GM23338 (cell line): ENCODE results near the gene GAK.

ENCODE experiments used
- CREB1 ChIP-seq: fragments of 250-450 bp; sonication (Bioruptor Pico); IDR thresholded peaks from 2 replicates; pipeline ENCODE4 v1.5.0; 2020; ENCODE audit warnings: low read depth, mild to moderate bottlenecking, moderate library complexity
- CTCF ChIP-seq, 2 experiments: fragments of 200-600 bp in 1 of 2; sonication (generic) in 1 of 2; conservative IDR thresholded peaks; 2 replicates each; pipeline versions ENCODE4 v1.5.1 to v1.6.1; 2016 to 2017; ENCODE audit warnings: antibody characterized with exemption in 2 of 2, low read depth in 2 of 2, mild to moderate bottlenecking in 2 of 2, moderate library complexity in 1 of 2
- ETS1 ChIP-seq: IDR thresholded peaks from 2 replicates; pipeline ENCODE4 v1.6.1; 2016; ENCODE audit warnings: antibody characterized with exemption
- EZH2 ChIP-seq: fragments of 200-600 bp; sonication (generic); IDR thresholded peaks from one replicate; pipeline ENCODE4 v1.8.0; 2017; ENCODE audit warnings: antibody characterized with exemption, mild to moderate bottlenecking, low read depth; ENCODE audit not compliant: unreplicated experiment
- EZH2phosphoT487 ChIP-seq: fragments of 200-600 bp; sonication (generic); IDR thresholded peaks from one replicate; pipeline ENCODE4 v1.8.1; 2018; ENCODE audit warnings: antibody characterized with exemption; ENCODE audit not compliant: unreplicated experiment
- NANOG ChIP-seq: IDR thresholded peaks from 2 replicates; pipeline ENCODE4 v1.6.1; 2016; ENCODE audit warnings: antibody characterized with exemption, borderline replicate concordance
- POLR2AphosphoS5 ChIP-seq: IDR thresholded peaks from 2 replicates; pipeline ENCODE4 v1.6.1; 2016; ENCODE audit warnings: antibody characterized with exemption, low read depth
- TF ChIP-seq, protein P1 (sequence below): IDR thresholded peaks from one replicate; pipeline ENCODE4 v1.6.1; 2018; ENCODE audit warnings: antibody characterized with exemption; ENCODE audit not compliant: unreplicated experiment

DNA sequence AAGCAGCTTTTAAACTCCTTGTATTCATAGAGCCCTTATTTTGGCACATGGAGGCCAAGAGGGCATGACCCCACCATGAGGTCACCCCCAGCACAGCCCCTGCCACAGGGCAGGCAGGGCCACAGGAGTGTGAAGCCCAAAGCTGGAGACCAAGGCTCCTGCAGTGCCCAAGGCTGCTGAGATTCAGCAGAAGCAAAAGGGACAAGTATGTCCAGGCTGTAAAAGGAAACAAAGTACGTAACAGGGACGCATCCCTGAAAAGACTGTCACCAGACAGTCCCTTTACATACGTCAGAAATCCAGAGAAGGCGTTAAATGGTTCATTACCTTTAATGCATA lies 18.9 kb downstream of the GAK start:
- no peak for TF ChIP-seq CTCF (conservative IDR thresholded peaks at IDR 0.05; ENCODE audit: low read depth in 2 of 2)
- no peak for TF ChIP-seq NANOG
- TF ChIP-seq, protein P1, sequence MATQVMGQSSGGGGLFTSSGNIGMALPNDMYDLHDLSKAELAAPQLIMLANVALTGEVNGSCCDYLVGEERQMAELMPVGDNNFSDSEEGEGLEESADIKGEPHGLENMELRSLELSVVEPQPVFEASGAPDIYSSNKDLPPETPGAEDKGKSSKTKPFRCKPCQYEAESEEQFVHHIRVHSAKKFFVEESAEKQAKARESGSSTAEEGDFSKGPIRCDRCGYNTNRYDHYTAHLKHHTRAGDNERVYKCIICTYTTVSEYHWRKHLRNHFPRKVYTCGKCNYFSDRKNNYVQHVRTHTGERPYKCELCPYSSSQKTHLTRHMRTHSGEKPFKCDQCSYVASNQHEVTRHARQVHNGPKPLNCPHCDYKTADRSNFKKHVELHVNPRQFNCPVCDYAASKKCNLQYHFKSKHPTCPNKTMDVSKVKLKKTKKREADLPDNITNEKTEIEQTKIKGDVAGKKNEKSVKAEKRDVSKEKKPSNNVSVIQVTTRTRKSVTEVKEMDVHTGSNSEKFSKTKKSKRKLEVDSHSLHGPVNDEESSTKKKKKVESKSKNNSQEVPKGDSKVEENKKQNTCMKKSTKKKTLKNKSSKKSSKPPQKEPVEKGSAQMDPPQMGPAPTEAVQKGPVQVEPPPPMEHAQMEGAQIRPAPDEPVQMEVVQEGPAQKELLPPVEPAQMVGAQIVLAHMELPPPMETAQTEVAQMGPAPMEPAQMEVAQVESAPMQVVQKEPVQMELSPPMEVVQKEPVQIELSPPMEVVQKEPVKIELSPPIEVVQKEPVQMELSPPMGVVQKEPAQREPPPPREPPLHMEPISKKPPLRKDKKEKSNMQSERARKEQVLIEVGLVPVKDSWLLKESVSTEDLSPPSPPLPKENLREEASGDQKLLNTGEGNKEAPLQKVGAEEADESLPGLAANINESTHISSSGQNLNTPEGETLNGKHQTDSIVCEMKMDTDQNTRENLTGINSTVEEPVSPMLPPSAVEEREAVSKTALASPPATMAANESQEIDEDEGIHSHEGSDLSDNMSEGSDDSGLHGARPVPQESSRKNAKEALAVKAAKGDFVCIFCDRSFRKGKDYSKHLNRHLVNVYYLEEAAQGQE: no peak
- no peak for TF ChIP-seq EZH2
- no peak for TF ChIP-seq POLR2AphosphoS5
- TF ChIP-seq EZH2phosphoT487: no peak
- TF ChIP-seq ETS1: no peak
- no peak for TF ChIP-seq CREB1 (CRISPR knock-in tag)
